NOMO-1 treated with dmso at 0.1 percent for 144 hours (cell line): ENCODE measurements around the gene RBMS3.

Source experiments
- DNase-seq: peaks from one replicate; lab custom pipeline; 2025; ENCODE audit not compliant: unreplicated experiment; lab: John Stamatoyannopoulos, UW

The RBMS3 gene

DNA sequence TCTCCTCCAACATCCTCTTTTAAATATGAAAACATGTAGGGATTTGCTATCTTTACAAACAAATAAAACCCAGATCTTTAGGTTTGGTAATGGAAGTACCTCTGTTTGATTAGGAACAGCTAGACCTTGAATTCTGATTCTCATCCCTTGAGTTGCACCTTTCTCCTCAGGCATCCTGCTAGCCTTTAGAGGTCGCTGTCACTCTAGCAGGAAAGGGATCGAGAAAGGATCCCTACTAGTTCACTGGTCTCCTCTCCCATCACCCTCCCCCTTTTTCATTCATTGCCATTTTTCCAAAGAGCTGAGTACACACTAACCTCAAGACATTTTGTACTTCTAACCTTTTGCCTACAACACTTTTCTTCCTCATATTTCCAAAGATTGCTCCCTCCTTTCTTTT, 569.8 kb downstream of the RBMS3 start:
- no peak for DNase-seq

DNA sequence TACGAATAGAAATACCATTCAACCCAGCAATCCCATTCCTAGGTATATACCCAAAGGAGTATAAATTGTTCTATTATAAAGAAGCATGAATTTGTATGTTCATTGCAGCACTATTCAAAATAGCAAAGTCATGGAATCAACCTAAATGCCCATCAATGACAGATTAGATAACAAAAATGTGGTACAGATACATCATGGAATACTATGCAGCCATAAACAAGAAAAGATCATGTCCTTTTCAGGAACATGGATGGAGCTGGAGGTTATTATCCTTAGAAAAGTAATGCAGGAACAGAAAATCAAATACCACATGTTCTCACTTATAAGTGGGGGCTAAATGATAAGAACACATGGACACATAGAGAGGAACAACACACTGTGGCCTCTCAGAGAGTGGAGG, 571.9 kb downstream of the RBMS3 start:
- no peak for DNase-seq

- DNase-seq, result no peak
Observed at GRCh38 chr3:29853841-29854397, 573.0 kb downstream of the RBMS3 start.

- DNase-seq, result no peak
Observed at GRCh38 chr3:29854821-29855220, 574.0 kb downstream of the RBMS3 start.

GRCh38 chr3:29859726-29860270, 578.9 kb downstream of the RBMS3 start:
- DNase-seq, result no peak

- no peak for DNase-seq
Observed at GRCh38 chr3:29864809-29865208, 583.9 kb downstream of the RBMS3 start.

DNA sequence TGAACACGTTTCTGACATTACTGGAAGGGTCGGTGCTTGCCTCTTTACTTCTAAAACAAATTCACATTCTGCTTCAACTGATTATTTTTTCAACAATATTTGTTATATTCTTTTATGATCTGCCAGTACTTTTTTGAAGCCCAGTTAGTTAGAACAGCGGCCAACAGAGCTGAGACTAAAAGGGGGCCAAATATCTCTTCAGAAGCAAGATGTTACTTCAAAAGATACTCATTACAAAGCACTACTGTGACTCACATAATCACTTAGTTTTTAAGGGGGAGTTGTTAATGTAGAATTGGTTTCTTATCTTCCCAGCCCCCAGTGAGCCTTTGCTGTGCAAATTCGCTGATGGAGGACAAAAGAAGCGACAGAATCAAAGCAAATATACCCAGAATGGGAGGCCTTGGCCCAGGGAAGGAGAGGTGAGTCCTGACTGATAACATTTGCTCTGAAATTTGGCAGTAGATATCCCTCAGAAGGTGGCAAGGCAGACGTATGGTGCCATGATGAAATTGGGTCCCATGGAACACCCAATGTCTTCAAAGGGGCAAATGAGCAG, 587.8 kb downstream of the RBMS3 start:
- no peak for DNase-seq

DNA sequence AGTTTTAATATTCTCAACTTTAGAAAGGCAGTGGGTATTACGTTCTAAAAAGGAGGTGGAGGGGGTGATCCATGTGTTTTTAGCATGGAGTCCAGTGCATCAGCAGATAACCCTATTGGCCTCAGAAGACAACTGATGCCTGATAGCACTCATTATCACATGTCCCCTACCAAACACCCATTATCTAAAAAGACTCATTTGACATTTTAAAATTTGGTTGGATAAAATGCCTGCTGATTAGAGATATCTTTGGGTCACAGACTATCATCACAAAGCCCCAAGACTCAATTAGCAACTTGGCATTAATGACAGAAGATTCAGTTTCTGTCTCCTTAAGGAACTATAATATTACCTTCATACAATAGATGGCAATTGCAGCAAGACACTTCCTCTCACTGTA, 589.3 kb downstream of the RBMS3 start:
- DNase-seq, result no peak

DNA sequence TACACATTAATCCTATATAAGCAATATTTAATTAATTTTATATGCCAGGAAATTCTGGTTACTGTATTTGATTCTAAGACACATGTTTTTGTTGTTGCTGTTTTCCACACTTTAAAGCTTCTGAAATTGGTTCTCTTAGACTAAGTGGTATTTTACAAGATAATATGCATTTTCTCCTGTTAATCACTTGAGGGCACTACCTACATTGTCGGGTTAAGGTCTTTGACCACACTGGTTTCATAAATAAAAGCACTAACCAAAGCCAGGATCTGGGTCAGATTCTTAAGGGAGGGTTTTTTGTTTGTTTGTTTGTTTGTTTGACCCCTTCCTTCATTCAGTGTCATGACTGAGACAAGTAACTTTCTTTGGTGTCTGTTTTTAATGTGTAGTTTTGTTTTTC, 590.2 kb downstream of the RBMS3 start:
- DNase-seq, result no peak

- no peak for DNase-seq
Observed at GRCh38 chr3:29880809-29881208, 599.9 kb downstream of the RBMS3 start.

DNA sequence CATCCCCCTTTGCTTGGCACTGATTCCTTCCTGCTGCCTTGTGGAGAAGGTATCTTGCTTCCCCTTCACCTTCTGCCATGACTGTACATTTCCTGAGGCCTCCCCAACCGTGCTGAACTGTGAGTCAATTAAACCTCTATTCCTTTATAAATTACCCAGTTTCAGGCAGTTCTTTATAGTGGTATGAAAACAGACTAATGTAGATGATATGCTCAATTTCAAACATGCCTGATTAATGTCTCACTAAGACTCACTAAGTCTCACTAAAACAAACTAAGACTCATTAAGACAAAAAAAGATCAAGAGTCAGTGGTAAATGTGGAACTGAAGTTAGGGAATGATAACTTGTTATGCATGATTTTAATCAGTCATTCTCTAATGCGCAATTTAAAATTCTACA, 606.6 kb downstream of the RBMS3 start:
- no peak for DNase-seq

GRCh38 chr3:29889215-29889614, 608.3 kb downstream of the RBMS3 start:
- DNase-seq, result no peak

DNA sequence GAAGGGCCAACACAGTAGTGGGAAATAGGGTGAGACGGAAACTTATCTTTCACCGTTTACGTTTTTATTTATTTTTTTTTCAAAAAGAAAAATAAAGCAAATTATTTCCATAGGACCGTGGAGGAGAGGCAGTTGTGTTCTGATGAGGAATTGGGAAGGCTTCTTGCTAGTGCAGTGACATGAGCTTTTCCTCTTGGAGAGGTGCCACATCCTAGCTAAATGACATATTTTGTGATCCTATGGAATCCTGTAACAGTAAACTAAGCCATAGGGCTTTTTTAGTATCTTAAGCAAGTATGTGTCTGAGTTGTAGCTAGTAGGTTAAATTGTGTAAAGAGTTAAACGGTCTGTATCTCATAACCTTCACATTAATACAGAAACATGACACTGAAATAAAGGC, 609.9 kb downstream of the RBMS3 start:
- DNase-seq, result no peak

DNA sequence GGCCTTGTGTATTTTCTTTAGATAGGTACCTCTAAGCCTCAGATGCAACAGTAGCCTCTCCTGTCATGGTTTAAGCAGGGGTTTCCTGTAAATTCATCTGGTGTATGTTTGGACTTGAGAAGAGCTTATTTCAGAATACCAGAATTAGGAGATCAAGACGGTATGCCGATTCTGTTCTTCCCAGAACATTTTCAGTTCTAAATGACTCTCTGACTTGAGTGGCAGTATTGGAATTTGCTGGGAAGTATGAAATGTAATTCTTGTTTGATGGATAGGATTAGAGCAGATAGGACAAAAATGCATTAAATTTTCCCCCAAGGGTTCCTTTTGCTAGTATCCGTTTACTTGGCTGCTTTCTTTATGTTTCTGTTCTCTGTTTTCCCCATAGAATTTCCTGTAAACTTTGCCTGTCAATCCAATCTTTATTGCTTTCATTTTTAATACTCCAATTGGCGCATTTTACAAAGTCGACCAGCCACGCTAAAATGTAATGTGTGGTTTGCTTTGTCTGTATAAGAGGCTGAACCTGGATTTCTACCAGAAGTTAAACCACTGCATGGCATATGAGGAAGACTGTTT, 612.2 kb downstream of the RBMS3 start:
- no peak for DNase-seq

GRCh38 chr3:29896856-29897255, 616.0 kb downstream of the RBMS3 start:
- no peak for DNase-seq

DNA sequence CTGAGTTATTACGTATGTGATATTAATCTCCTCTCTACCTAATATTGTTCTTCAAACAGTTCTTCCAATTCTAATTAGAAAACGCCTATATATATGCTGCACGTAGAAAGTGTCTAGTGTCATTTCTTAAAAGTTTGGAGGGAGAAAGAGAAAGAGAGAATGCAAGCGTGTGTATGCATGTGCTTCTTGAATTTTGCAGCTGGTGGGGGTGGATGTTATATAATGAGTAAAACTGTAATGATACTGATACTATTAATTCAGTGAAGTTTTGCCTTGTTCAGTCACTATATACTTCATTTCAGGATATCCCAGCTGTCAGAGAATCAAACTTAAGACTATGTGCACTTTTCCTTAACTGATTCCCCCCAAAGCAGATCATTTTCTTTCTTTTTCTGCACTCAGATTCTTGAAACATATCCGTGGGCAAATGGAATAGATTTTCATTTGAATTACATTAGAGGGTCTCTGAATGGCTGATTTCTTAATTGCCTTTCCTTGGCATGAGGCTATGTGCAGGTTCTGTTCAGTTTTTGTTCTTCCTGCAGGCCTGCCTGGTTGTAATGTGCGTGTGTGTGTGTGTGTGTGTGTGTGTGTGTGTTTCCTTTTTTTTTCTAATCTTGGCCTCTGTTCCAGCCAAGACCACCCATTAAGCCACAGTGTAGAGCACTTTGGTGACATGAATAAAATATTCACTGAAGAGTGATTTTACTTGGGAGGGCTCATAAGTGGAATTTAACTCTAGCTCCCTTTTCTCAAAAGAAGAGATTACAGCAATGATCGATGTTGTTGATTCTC, 617.5 kb downstream of the RBMS3 start:
- DNase-seq, result no peak

GRCh38 chr3:29899021-29899420, 618.1 kb downstream of the RBMS3 start:
- DNase-seq, result no peak

DNA sequence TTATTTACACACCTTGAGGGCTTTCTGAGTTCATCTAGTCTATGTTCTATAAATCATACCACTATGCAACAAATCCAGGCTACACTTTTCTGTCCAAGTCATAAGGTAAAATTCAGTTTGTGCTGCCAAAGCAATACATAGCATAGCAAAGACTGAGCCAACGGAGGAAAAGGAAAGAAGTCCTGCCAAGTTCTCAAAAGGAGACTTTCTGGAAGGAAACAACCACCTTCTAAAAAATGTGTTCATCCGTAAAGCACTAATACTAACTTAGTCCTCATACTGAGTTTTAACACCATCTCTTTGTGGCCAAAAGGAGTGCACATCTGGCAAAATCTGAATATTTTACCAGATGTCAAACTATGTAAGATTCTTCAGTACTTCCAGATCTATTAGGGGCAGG, 620.2 kb downstream of the RBMS3 start:
- no peak for DNase-seq

DNA sequence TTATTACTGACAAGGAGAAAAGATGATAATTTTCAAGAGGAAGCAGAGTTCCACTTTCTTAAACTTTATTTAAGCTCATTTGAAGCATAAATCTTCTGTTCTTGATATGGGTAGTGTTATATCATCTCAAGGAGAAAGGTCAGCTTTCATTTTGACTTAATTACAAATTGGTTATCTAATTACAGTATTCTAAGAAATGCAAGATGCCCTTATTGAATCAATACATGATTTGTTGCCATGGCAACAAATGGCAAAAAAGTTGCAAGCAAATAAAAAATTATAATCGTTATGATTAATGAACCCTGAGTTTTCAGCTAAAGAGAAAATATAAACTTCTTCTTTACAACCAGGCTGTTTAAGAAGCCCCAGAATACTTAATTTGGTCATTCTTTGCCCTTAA, 622.7 kb downstream of the RBMS3 start:
- DNase-seq, result no peak

GRCh38 chr3:29906906-29907305, 626.0 kb downstream of the RBMS3 start:
- DNase-seq, result no peak

DNA sequence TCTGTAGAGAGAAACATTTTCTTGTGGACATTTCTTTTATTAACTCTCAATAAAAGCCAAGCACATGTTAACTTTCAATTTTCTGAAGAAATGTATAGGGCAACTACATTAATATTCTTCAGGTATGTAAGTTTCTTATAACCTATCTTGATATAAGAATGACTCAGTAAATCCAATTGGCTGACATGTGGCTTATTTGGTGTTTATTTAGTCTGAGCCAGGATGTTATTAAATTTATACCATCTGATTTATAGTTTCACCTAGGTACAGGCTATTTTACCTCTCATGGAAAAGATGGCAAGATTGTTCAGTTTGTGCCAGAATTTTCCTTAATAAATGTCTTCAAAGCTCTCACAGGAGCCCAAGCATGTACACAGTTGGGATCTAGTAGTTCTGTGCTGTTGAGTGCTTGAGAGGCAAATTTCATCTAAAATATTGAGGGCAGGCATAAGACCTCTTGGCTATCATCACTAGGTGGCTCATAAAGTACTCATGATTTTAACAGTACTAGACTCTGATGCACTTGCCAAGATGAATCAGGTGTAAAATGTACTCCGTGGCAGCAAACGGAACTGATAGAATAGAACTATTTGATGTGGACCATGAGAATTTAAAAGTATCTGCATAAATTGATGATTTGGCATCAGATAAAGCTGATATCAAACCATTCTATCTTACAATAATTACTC, 631.9 kb downstream of the RBMS3 start:
- no peak for DNase-seq
